ENCODE results near the gene ARSK.

Gene ARSK, protein sequence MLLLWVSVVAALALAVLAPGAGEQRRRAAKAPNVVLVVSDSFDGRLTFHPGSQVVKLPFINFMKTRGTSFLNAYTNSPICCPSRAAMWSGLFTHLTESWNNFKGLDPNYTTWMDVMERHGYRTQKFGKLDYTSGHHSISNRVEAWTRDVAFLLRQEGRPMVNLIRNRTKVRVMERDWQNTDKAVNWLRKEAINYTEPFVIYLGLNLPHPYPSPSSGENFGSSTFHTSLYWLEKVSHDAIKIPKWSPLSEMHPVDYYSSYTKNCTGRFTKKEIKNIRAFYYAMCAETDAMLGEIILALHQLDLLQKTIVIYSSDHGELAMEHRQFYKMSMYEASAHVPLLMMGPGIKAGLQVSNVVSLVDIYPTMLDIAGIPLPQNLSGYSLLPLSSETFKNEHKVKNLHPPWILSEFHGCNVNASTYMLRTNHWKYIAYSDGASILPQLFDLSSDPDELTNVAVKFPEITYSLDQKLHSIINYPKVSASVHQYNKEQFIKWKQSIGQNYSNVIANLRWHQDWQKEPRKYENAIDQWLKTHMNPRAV

DNA sequence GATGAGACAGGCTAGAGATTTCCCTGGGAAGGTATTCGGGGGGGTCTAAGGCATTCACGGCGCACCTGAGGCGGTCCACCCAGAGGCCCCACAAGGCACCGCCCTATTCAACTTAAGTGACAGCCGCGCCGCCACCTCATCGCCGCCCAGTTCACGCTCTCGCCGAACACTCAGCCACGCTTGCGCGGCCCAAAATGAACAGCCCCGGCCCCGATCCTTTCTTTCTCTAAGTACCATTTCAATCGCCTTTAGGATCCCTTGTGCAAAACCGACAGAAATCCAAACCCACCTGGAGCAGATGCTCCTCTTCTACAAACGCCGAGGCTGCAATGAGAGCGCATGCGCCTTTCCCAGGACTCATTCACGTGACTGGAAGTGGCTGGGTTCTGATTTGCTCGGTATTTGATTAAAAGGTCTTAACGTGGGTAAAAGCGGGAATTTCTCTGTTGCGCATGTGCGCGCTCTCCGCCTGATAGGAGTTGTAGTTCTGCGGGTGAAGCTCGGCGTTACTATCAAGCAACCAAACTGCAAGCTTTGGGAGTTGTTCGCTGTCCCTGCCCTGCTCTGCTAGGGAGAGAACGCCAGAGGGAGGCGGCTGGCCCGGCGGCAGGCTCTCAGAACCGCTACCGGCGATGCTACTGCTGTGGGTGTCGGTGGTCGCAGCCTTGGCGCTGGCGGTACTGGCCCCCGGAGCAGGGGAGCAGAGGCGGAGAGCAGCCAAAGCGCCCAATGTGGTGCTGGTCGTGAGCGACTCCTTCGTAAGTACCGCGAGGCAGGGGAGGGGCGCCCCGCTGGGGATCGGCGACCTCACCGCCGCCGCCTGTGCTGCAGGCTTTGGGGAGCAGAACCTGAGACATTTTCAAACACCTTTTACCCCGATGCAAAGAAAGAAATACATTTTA is at the start of gene ARSK, which contains the start of gene SKIC3:
Gene ARSK (plus strand): TSS at position 455 of the 902 bp plus-strand sequence. CDS start 178 bp downstream, at position 633.
Gene SKIC3 (minus strand): TSS at position 331 of the 902 bp plus-strand sequence. CDS start 7,827 bp downstream, outside the sequence.
- H3K9me3 ChIP-seq, result no peaks in the 10 kb centered on the region
- intact Hi-C loops (cut with DNase I; ENCODE audit: low total_unique reads), result no loop called here
- peak within 1 kb of the TSS; percentile 87 to 88 for H3K27ac ChIP-seq
- peaks cover 0 to 5% (median 2%) of the 10 kb centered on the region in 3 donors for H3K36me3 ChIP-seq
- TF ChIP-seq, protein P1, sequence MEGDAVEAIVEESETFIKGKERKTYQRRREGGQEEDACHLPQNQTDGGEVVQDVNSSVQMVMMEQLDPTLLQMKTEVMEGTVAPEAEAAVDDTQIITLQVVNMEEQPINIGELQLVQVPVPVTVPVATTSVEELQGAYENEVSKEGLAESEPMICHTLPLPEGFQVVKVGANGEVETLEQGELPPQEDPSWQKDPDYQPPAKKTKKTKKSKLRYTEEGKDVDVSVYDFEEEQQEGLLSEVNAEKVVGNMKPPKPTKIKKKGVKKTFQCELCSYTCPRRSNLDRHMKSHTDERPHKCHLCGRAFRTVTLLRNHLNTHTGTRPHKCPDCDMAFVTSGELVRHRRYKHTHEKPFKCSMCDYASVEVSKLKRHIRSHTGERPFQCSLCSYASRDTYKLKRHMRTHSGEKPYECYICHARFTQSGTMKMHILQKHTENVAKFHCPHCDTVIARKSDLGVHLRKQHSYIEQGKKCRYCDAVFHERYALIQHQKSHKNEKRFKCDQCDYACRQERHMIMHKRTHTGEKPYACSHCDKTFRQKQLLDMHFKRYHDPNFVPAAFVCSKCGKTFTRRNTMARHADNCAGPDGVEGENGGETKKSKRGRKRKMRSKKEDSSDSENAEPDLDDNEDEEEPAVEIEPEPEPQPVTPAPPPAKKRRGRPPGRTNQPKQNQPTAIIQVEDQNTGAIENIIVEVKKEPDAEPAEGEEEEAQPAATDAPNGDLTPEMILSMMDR (IDR thresholded peaks at IDR 0.05), result peak; percentile 43 to 47
- H3K4me3 ChIP-seq, result peak within 1 kb of the TSS; percentile 76 to 78
- peak; percentile 97 for DNase-seq
- H3K27me3 ChIP-seq, result no peaks in the 10 kb centered on the region
- H3K4me1 ChIP-seq, result peaks cover 0 to 27% (median 16%) of the 10 kb centered on the region in 4 donors

DNA sequence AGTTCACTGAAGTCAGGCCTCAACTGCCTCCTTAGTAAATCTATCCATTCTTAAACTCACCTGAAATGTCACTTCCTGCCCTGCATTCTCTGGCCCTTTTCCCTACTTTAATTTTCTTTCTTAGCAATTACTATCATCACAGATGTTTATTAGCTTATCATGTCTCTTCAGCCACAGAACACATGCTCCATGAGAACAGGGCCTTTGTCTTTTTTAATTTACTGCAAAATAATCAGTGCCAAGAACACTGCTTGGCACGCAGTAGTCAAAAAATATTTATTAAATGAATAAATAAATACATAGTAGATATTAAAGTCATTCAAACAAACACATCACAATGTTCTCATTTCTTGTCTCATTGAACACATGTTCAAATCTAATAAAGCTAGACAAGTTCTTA is 46.4 kb upstream of the ARSK start:
- TF ChIP-seq, protein P1 (IDR thresholded peaks at IDR 0.05), result no peak
- no peaks in the 10 kb centered on the region for H3K4me1 ChIP-seq
- DNase-seq, result no peak
- no peak overlapping the region for H3K27ac ChIP-seq
- no peaks in the 10 kb centered on the region for H3K27me3 ChIP-seq
- peaks cover 63 to 93% (median 80%) of the 10 kb centered on the region in 3 donors for H3K36me3 ChIP-seq
- H3K9me3 ChIP-seq, result no peaks in the 10 kb centered on the region
- intact Hi-C loops (cut with DNase I; ENCODE audit: low total_unique reads), result no loop called here
- no peak overlapping the region for H3K4me3 ChIP-seq

DNA sequence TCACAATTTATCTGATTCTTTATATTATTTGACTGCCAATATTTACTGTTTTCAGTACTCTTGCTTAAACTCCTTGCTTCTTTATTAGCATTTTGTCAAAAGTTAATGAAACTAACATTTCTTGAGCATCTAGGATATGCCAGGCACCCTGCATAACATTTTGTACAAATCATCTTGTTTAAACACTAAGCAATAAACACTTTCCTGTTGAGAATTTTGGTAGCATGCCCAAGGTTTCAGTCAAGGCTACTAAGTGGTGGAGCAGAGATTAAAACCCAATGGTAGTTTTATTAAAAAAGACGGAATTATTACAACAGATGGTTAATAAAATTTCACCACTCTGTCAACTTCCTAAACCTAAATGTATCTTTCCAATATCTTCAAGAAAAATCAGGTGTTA is 43.3 kb upstream of the ARSK start:
- no peak overlapping the region for H3K27ac ChIP-seq
- DNase-seq, result no peak
- H3K4me3 ChIP-seq, result no peak overlapping the region
- no peaks in the 10 kb centered on the region for H3K27me3 ChIP-seq
- H3K9me3 ChIP-seq, result no peaks in the 10 kb centered on the region
- peaks cover 79 to 92% (median 83%) of the 10 kb centered on the region in 3 donors for H3K36me3 ChIP-seq
- TF ChIP-seq, protein P1 (IDR thresholded peaks at IDR 0.05), result no peak
- no peaks in the 10 kb centered on the region for H3K4me1 ChIP-seq
- intact Hi-C loops (cut with DNase I; ENCODE audit: low total_unique reads), result no loop called here

DNA sequence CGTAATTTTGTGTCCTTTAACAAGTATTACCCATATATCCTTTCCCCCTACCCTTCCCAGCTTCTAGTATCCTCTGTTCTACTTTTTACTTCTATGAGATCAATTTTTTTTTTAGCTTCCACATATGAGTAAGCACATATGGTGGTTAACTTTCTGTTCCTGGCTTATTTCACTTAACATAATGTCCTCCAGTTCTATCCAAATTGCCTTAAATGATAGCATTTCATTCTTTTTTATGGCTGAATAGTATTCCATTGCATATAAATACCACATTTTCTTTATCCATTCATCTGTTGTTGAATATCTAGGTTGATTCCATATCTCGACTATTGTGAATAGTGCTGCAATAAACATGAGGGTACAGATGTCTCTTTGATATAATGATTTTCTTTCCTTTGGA is 36.5 kb upstream of the ARSK start:
- H3K4me3 ChIP-seq, result no peak overlapping the region
- H3K27ac ChIP-seq, result no peak overlapping the region
- no peaks in the 10 kb centered on the region for H3K9me3 ChIP-seq
- intact Hi-C loops (cut with DNase I; ENCODE audit: low total_unique reads), result no loop called here
- no peaks in the 10 kb centered on the region for H3K27me3 ChIP-seq
- TF ChIP-seq, protein P1 (IDR thresholded peaks at IDR 0.05), result no peak
- no peaks in the 10 kb centered on the region for H3K4me1 ChIP-seq
- H3K36me3 ChIP-seq, result peaks cover 72 to 79% (median 73%) of the 10 kb centered on the region in 3 donors
- no peak for DNase-seq

DNA sequence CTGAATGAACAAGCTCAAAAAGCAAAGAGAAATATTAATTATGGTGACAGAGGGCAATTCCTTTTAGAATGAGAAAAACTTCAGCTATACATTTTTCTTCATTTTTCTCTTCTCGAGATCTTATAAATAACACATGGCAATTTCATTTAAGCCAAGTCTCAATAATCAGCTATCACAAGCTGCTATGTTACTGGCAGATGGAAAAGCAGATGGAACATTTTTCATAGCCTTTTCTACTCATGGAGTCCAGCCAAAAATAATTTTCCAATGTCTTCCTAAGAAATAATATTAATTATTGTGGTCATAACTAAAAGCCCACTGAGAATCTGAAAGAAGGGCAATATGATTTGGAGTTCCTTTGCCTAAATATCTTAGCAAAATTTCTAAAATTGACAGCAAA is 35.8 kb upstream of the ARSK start:
- TF ChIP-seq, protein P1 (IDR thresholded peaks at IDR 0.05), result no peak
- H3K9me3 ChIP-seq, result no peaks in the 10 kb centered on the region
- H3K27ac ChIP-seq, result no peak overlapping the region
- no peaks in the 10 kb centered on the region for H3K27me3 ChIP-seq
- intact Hi-C loops (cut with DNase I; ENCODE audit: low total_unique reads), result no loop called here
- H3K36me3 ChIP-seq, result peaks cover 66 to 79% (median 69%) of the 10 kb centered on the region in 3 donors
- no peak for DNase-seq
- H3K4me1 ChIP-seq, result no peaks in the 10 kb centered on the region
- H3K4me3 ChIP-seq, result no peak overlapping the region

Measured in tibial artery (tissue), 4 donors.